Mucosa of descending colon (tissue), 3 donors: ENCODE results near the gene TAX1BP3. TPM values are rescaled to one million over a fixed set of nuclear protein-coding genes. Genes with fewer than 3 reads are reported as not detected.

Experiments
- ATAC-seq: fragments of 200-7000 bp; cut with Tn5 transposase; one replicate; pipeline ENCODE4 v1.9.1; 2020; ENCODE audit warnings: mild to moderate bottlenecking, moderate library complexity
- DNase-seq, 3 donors: peaks; one replicate each; pipeline ENCODE4 v3.0.0-alpha.2; 2020
- H3K36me3 ChIP-seq: fragments of 200-600 bp; one replicate; pipeline ENCODE4 v1.8.0; 2021; ENCODE audit warnings: low read depth, mild to moderate bottlenecking
- H3K4me1 ChIP-seq: fragments of 200-600 bp; one replicate; pipeline ENCODE4 v1.8.0; 2021; ENCODE audit warnings: low read depth, mild to moderate bottlenecking
- H3K4me3 ChIP-seq: fragments of 200-600 bp; one replicate; pipeline ENCODE4 v1.8.0; 2021; ENCODE audit warnings: mild to moderate bottlenecking
- H3K9me3 ChIP-seq: fragments of 200-600 bp; one replicate; pipeline ENCODE4 v1.8.0; 2021; ENCODE audit warnings: mild to moderate bottlenecking
- CTCF ChIP-seq: fragments of 200-600 bp; IDR thresholded peaks from one replicate; pipeline ENCODE4 v1.8.0; 2022; ENCODE audit warnings: antibody characterized with exemption, mild to moderate bottlenecking
- intact Hi-C, 2 donors: fragments of 100-400 bp; cut with DNase I in 1 of 2; cut with micrococcal nuclease in 1 of 2; formaldehyde crosslinking; loops; one replicate each; pipeline versions ENCODE4 v1.11.0 to v1.11.1; 2022; cut with DNase I, micrococcal nuclease
- total RNA-seq, 3 donors: library from RNA; stranded (reverse); fragmentation: NEBNext Ultra II Directional in 2 of 3; extraction: Animal tissue kit (Norgen Biotek cat#: 25700) in 2 of 3; gene quantifications; one replicate each; pipeline versions ENCODE4 v1.2.1 to v1.2.4, GENCODE V29; 2021 to 2023
- donor health status: DM: no; HTN: no; CAD: no; lungs with moderate emphysema.
- donor health status: DM: no; HTN: no; CAD: no.
- donor health status: DM: no; HTN: yes; CAD: no.

Gene TAX1BP3
- total RNA-seq, 3 donors from 2014 or later: 162 to 297 (median 197) TPM

GRCh38 chr17:3678821-3679530 is 10.6 kb upstream of the TAX1BP3 start:
- no peaks in the 10 kb centered on the region for H3K4me1 ChIP-seq
- no peaks in the 10 kb centered on the region for H3K36me3 ChIP-seq
- no peak for TF ChIP-seq CTCF
- H3K4me3 ChIP-seq: no peak overlapping the region
- DNase-seq: no peak
- ATAC-seq: no peak
- no peaks in the 10 kb centered on the region for H3K9me3 ChIP-seq
- intact Hi-C loops: no loop called here

GRCh38 chr17:3678095-3678820 is 9.9 kb upstream of the TAX1BP3 start:
- DNase-seq: no peak
- no peak for ATAC-seq
- TF ChIP-seq CTCF: no peak

GRCh38 chr17:3675886-3676285 is 7.5 kb upstream of the TAX1BP3 start:
- Histone ChIP-seq H3K36me3 (no peaks in the 10 kb centered on the region), H3K4me3 (no peak overlapping the region), H3K4me1 (no peaks in the 10 kb centered on the region), H3K9me3 (no peaks in the 10 kb centered on the region)
- intact Hi-C loops: no loop called here
- DNase-seq (no peak), ATAC-seq (no peak)
- no peak for TF ChIP-seq CTCF

More at GRCh38 chr17:3678095-3678820, 9.9 kb upstream of the TAX1BP3 start:
- Histone ChIP-seq H3K9me3 (no peaks in the 10 kb centered on the region), H3K4me1 (no peaks in the 10 kb centered on the region), H3K36me3 (no peaks in the 10 kb centered on the region), H3K4me3 (no peak overlapping the region)
- intact Hi-C loops: no loop called here

- no peak overlapping the region for H3K4me3 ChIP-seq
- no peak for DNase-seq
- intact Hi-C loops: no loop called here
- ATAC-seq: no peak
- peaks cover 5% of the 10 kb centered on the region for H3K36me3 ChIP-seq
- peaks cover 9% of the 10 kb centered on the region for H3K4me1 ChIP-seq
- no peaks in the 10 kb centered on the region for H3K9me3 ChIP-seq
- no peak for TF ChIP-seq CTCF
Observed at GRCh38 chr17:3672571-3672970, 4.2 kb upstream of the TAX1BP3 start.

GRCh38 chr17:3669548-3669947 is 1.2 kb upstream of the TAX1BP3 start:
- DNase-seq (no peak), ATAC-seq (no peak)
- H3K4me1 ChIP-seq: peaks cover 26% of the 10 kb centered on the region
- H3K9me3 ChIP-seq: no peaks in the 10 kb centered on the region
- peaks cover 5% of the 10 kb centered on the region for H3K36me3 ChIP-seq
- H3K4me3 ChIP-seq: no peak overlapping the region
- intact Hi-C loops: no loop called here
- no peak for TF ChIP-seq CTCF
